Adrenal gland (tissue), 12 donors: ENCODE measurements around the gene MISP. TPM values are rescaled to one million over a fixed set of nuclear protein-coding genes. Genes with fewer than 3 reads are reported as not detected.
A peak's percentile ranks its signal among the peaks of the same experiment; 100 is the strongest.

Experiments
- DNase-seq, 7 donors: peaks; one replicate each; pipeline ENCODE4 v3.0.0-alpha.2; 2019 to 2020
- H3K27ac ChIP-seq, 5 donors: fragments of 200-600 bp; sonication (generic) in 4 of 5; 1 replicate in 3 of 5; 2 replicates in 2 of 5; pipeline versions ENCODE4 v1.5.1 to v1.8.0; 2016 to 2020; ENCODE audit warnings: mild to moderate bottlenecking in 1 of 5
- H3K27me3 ChIP-seq: fragments of 200-600 bp; 2 replicates; pipeline ENCODE4 v1.8.0; 2021
- H3K36me3 ChIP-seq, 2 donors: fragments of 200-600 bp; replicated peaks in 1 of 2; 1 replicate in 1 of 2; 2 replicates in 1 of 2; pipeline versions ENCODE4 v1.5.1 to v1.8.0; 2018 to 2022
- H3K4me1 ChIP-seq, 2 donors: fragments of 200-600 bp; replicated peaks in 1 of 2; 1 replicate in 1 of 2; 2 replicates in 1 of 2; pipeline versions ENCODE4 v1.5.1 to v1.8.0; 2018 to 2021
- H3K4me3 ChIP-seq, 4 donors: fragments of 200-600 bp; sonication (generic) in 3 of 4; one replicate each; pipeline ENCODE4 v1.5.1; 2016 to 2018
- H3K9me3 ChIP-seq, 3 donors: fragments of 200-600 bp; sonication (generic) in 1 of 3; replicated peaks in 1 of 3; 1 replicate in 2 of 3; 2 replicates in 1 of 3; pipeline versions ENCODE4 v1.5.1 to v1.8.0; 2016 to 2021
- CTCF ChIP-seq, 6 experiments: fragments of 450-650 bp in 4 of 6; fragments of 200-600 bp in 2 of 6; sonication (generic) in 1 of 6; IDR thresholded peaks; 1 replicate in 5 of 6; 2 replicates in 1 of 6; pipeline versions ENCODE4 v1.5.1 to v1.8.0; 2016 to 2021; ENCODE audit warnings: antibody characterized with exemption in 6 of 6, mild to moderate bottlenecking in 2 of 6, moderate library complexity in 1 of 6
- POLR2A ChIP-seq, 2 donors: fragments of 450-650 bp; IDR thresholded peaks; one replicate each; pipeline ENCODE4 v1.6.1; 2017; ENCODE audit warnings: antibody characterized with exemption in 2 of 2, mild to moderate bottlenecking in 2 of 2, moderate library complexity in 1 of 2
- WGBS, 4 donors: extraction: QIAGEN DNeasy Blood & Tissue Kit in 2 of 4; methylation state at CpG; one replicate each; pipeline versions ENCODE4 v1.1.5 to v1.1.7; 2013 to 2017; 5-methylcytosine and 5-hydroxymethylcytosine counted together
- intact Hi-C, 2 donors: fragments of 100-400 bp; cut with DNase I; formaldehyde crosslinking; loops; one replicate each; pipeline versions ENCODE4 v1.14.1 to v1.15.0; 2022 to 2023
- polyA plus RNA-seq, 3 donors: library from polyadenylated mRNA; stranded (reverse); fragments of 200-250 nt in 2 of 3; fragments of 350-450 nt in 1 of 3; fragmentation: Illumina TruSeq in 1 of 3; extraction: RNeasy Lipid Tissue Mini Kit (QIAGEN cat#74804) in 1 of 3; gene quantifications; one replicate each; pipeline ENCODE4 v1.2.3, GENCODE V29; 2013 to 2014
- total RNA-seq, 9 donors: library from RNA; depleted of rRNA in 4 of 9; stranded (reverse); fragments of >200 nt in 4 of 9; fragments of 120-200 nt in 1 of 9; fragmentation: NEBNext Ultra II Directional in 1 of 9; extraction: Animal tissue kit (Norgen Biotek cat#: 25700) in 1 of 9; gene quantifications; one replicate each; pipeline versions ENCODE4 v1.1.0 to v1.2.4, GENCODE V29; 2013 to 2023
- donor health status: healthy with polysubstance abuse.
- donor health status: Bipolar disorder and iron deficiency.
- donor health status: DM: yes; HTN: yes; CAD: no.
- donor health status: DM: no; HTN: no; CAD: no.
- donor health status: DM: no; HTN: no; CAD: no.
- donor health status: DM: yes; HTN: yes; CAD: no.

The MISP gene
- total and polyA plus RNA-seq, 12 donors = 0.06 to 0.43 (median 0.11) TPM; not detected in 6

GRCh38 chr19:752652-753517, 2.0 kb downstream of the MISP start:
- no peak overlapping the region for H3K4me3 ChIP-seq
- peak overlapping the region in 2 of 5 donors; percentile 62 to 83 for H3K27ac ChIP-seq
- 47 to 65% (median 57%) methylated on average over 24 to 39 of the region's 39 CpGs for WGBS, 4 donors
- no peaks in the 10 kb centered on the region for H3K9me3 ChIP-seq
- intact Hi-C loops = no loop called here
- no peaks in the 10 kb centered on the region for H3K27me3 ChIP-seq
- no peaks in the 10 kb centered on the region for H3K36me3 ChIP-seq
- TF ChIP-seq POLR2A (IDR thresholded peaks at IDR 0.05) = no peak
- no peak for TF ChIP-seq CTCF (IDR thresholded peaks at IDR 0.05)
- H3K4me1 ChIP-seq = no peaks in the 10 kb centered on the region
- DNase-seq = peak in 3 of 7 donors; percentile 32 to 45 (median 41)

GRCh38 chr19:754530-754929, 3.6 kb downstream of the MISP start:
- H3K36me3 ChIP-seq = no peaks in the 10 kb centered on the region
- DNase-seq = no peak
- H3K9me3 ChIP-seq = no peaks in the 10 kb centered on the region
- no peak overlapping the region for H3K27ac ChIP-seq
- TF ChIP-seq POLR2A (IDR thresholded peaks at IDR 0.05) = no peak
- TF ChIP-seq CTCF (IDR thresholded peaks at IDR 0.05) = no peak
- 84 to 93% (median 87%) methylated on average over 9 of the region's 9 CpGs for WGBS, 4 donors
- no peaks in the 10 kb centered on the region for H3K4me1 ChIP-seq
- no peaks in the 10 kb centered on the region for H3K27me3 ChIP-seq
- intact Hi-C loops = no loop called here
- no peak overlapping the region for H3K4me3 ChIP-seq

GRCh38 chr19:755063-755462, 4.2 kb downstream of the MISP start:
- Histone ChIP-seq H3K27me3 (no peaks in the 10 kb centered on the region), H3K9me3 (no peaks in the 10 kb centered on the region), H3K27ac (no peak overlapping the region), H3K36me3 (no peaks in the 10 kb centered on the region), H3K4me1 (no peaks in the 10 kb centered on the region), H3K4me3 (no peak overlapping the region)
- WGBS, 4 donors = 92 to 96% (median 94%) methylated on average over 7 to 15 of the region's 15 CpGs
- TF ChIP-seq POLR2A (IDR thresholded peaks at IDR 0.05) (no peak), CTCF (IDR thresholded peaks at IDR 0.05) (no peak)
- intact Hi-C loops = no loop called here
- DNase-seq = no peak

GRCh38 chr19:756236-756635, 5.3 kb downstream of the MISP start:
- DNase-seq = peak in 1 of 7 donors; percentile 55
- H3K9me3 ChIP-seq = no peaks in the 10 kb centered on the region
- TF ChIP-seq POLR2A (IDR thresholded peaks at IDR 0.05) (no peak), CTCF (IDR thresholded peaks at IDR 0.05) (no peak)
- H3K36me3 ChIP-seq = no peaks in the 10 kb centered on the region
- no peaks in the 10 kb centered on the region for H3K4me1 ChIP-seq
- no peak overlapping the region for H3K27ac ChIP-seq
- H3K27me3 ChIP-seq = no peaks in the 10 kb centered on the region
- H3K4me3 ChIP-seq = no peak overlapping the region
- intact Hi-C loops = no loop called here
